ENCODE measurements around the gene METTL21C. TPM values are rescaled to one million over a fixed set of nuclear protein-coding genes. Genes with fewer than 3 reads are reported as not detected.

Gene METTL21C
- total and polyA plus RNA-seq, 7 experiments from 2014 or later: not detected

- Histone ChIP-seq H3K4me3 (ENCODE audit: low read length) (no peak overlapping the region), H3K36me3 (ENCODE audit: control insufficient read depth in 2 of 3, insufficient read depth in 3 of 3, low read length in 3 of 3) (no peaks in the 10 kb centered on the region), H3K27ac (ENCODE audit: low read depth, low read length) (no peak overlapping the region), H3K9me3 (ENCODE audit: control insufficient read depth in 2 of 3, low read length in 3 of 3) (no peaks in the 10 kb centered on the region), H3K27me3 (ENCODE audit: control insufficient read depth in 2 of 2, insufficient read depth in 2 of 2, low read length in 2 of 2) (no peaks in the 10 kb centered on the region), H3K4me1 (ENCODE audit: control insufficient read depth in 2 of 2, insufficient read depth in 2 of 2, low read length in 2 of 2) (no peaks in the 10 kb centered on the region)
- ATAC-seq: peak; percentile 69
- peaks cover 0 to 4% (median 0%) of the 10 kb centered on the region in 11 donors for H3K9me3 Mint-ChIP-seq
- CTCF ChIA-PET: no interaction called here
- peaks cover 0 to 2% (median 0%) of the 10 kb centered on the region in 7 donors for H3K4me1 Mint-ChIP-seq
- peak overlapping the region in 1 of 9 donors; percentile 35 for H3K27ac Mint-ChIP-seq
- H3K4me3 Mint-ChIP-seq: no peak overlapping the region
- peak in 1 of 9 donors; percentile 2 for DNase-seq
- POLR2A ChIA-PET: no interaction called here
- intact Hi-C loops (cut with micrococcal nuclease): no loop called here
- peaks cover 8 to 31% (median 26%) of the 10 kb centered on the region in 5 donors for H3K27me3 Mint-ChIP-seq
- peaks cover 0 to 7% (median 0%) of the 10 kb centered on the region in 5 donors for H3K36me3 Mint-ChIP-seq
These were observed 27.0 kb upstream of the METTL21C start for GRCh38 chr13:102721800-102722231.

GRCh38 chr13:102718746-102719145 lies 23.9 kb upstream of the METTL21C start:
- no peak for DNase-seq
- no peak overlapping the region for H3K4me3 ChIP-seq (ENCODE audit: low read length)
- Mint-ChIP-seq H3K27me3 (peaks cover 4 to 31% (median 9%) of the 10 kb centered on the region in 5 donors), H3K4me3 (no peak overlapping the region), H3K27ac (no peak overlapping the region), H3K9me3 (peaks cover 0 to 1% (median 0%) of the 10 kb centered on the region in 11 donors), H3K36me3 (peaks cover 0 to 7% (median 0%) of the 10 kb centered on the region in 5 donors), H3K4me1 (no peaks in the 10 kb centered on the region)
- no peaks in the 10 kb centered on the region for H3K36me3 ChIP-seq (ENCODE audit: control insufficient read depth in 2 of 3, insufficient read depth in 3 of 3, low read length in 3 of 3)
- ATAC-seq: no peak
- ChIA-PET POLR2A (no interaction called here), CTCF (no interaction called here)
- no peaks in the 10 kb centered on the region for H3K9me3 ChIP-seq (ENCODE audit: control insufficient read depth in 2 of 3, low read length in 3 of 3)
- intact Hi-C loops (cut with micrococcal nuclease): no loop called here
- H3K27ac ChIP-seq (ENCODE audit: low read depth, low read length): no peak overlapping the region
- H3K27me3 ChIP-seq (ENCODE audit: control insufficient read depth in 2 of 2, insufficient read depth in 2 of 2, low read length in 2 of 2): no peaks in the 10 kb centered on the region
- no peaks in the 10 kb centered on the region for H3K4me1 ChIP-seq (ENCODE audit: control insufficient read depth in 2 of 2, insufficient read depth in 2 of 2, low read length in 2 of 2)

- Histone ChIP-seq H3K27me3 (ENCODE audit: control insufficient read depth in 2 of 2, insufficient read depth in 2 of 2, low read length in 2 of 2) (no peaks in the 10 kb centered on the region), H3K4me1 (ENCODE audit: control insufficient read depth in 2 of 2, insufficient read depth in 2 of 2, low read length in 2 of 2) (no peaks in the 10 kb centered on the region), H3K27ac (ENCODE audit: low read depth, low read length) (no peak overlapping the region), H3K4me3 (ENCODE audit: low read length) (no peak overlapping the region), H3K9me3 (ENCODE audit: control insufficient read depth in 2 of 3, low read length in 3 of 3) (no peaks in the 10 kb centered on the region), H3K36me3 (ENCODE audit: control insufficient read depth in 2 of 3, insufficient read depth in 3 of 3, low read length in 3 of 3) (no peaks in the 10 kb centered on the region)
- no peaks in the 10 kb centered on the region for H3K4me1 Mint-ChIP-seq
- no peak overlapping the region for H3K27ac Mint-ChIP-seq
- POLR2A ChIA-PET: no interaction called here
- intact Hi-C loops (cut with micrococcal nuclease): no loop called here
- peaks cover 0 to 3% (median 0%) of the 10 kb centered on the region in 11 donors for H3K9me3 Mint-ChIP-seq
- H3K4me3 Mint-ChIP-seq: no peak overlapping the region
- no peak for DNase-seq
- H3K27me3 Mint-ChIP-seq: peaks cover 9 to 15% (median 10%) of the 10 kb centered on the region in 5 donors
- CTCF ChIA-PET: no interaction called here
- ATAC-seq: no peak
- no peaks in the 10 kb centered on the region for H3K36me3 Mint-ChIP-seq
These were observed 20.6 kb upstream of the METTL21C start for GRCh38 chr13:102715447-102715846.

- no peak for DNase-seq
- Mint-ChIP-seq H3K4me3 (no peak overlapping the region), H3K27ac (no peak overlapping the region), H3K9me3 (peaks cover 0 to 17% (median 5%) of the 10 kb centered on the region in 11 donors), H3K36me3 (no peaks in the 10 kb centered on the region), H3K27me3 (peaks cover 4 to 28% (median 19%) of the 10 kb centered on the region in 5 donors), H3K4me1 (no peaks in the 10 kb centered on the region)
- H3K4me1 ChIP-seq (ENCODE audit: control insufficient read depth in 2 of 2, insufficient read depth in 2 of 2, low read length in 2 of 2): no peaks in the 10 kb centered on the region
- no peak for ATAC-seq
- H3K4me3 ChIP-seq (ENCODE audit: low read length): no peak overlapping the region
- H3K27me3 ChIP-seq (ENCODE audit: control insufficient read depth in 2 of 2, insufficient read depth in 2 of 2, low read length in 2 of 2): no peaks in the 10 kb centered on the region
- ChIA-PET CTCF (no interaction called here), POLR2A (no interaction called here)
- H3K27ac ChIP-seq (ENCODE audit: low read depth, low read length): no peak overlapping the region
- peaks cover 0 to 4% (median 0%) of the 10 kb centered on the region in 3 experiments for H3K9me3 ChIP-seq (ENCODE audit: control insufficient read depth in 2 of 3, low read length in 3 of 3)
- intact Hi-C loops (cut with micrococcal nuclease): no loop called here
- no peaks in the 10 kb centered on the region for H3K36me3 ChIP-seq (ENCODE audit: control insufficient read depth in 2 of 3, insufficient read depth in 3 of 3, low read length in 3 of 3)
These were observed 15.4 kb upstream of the METTL21C start for GRCh38 chr13:102710261-102710679.

- no peak for DNase-seq
- peaks cover 4 to 30% (median 21%) of the 10 kb centered on the region in 5 donors for H3K27me3 Mint-ChIP-seq
- H3K4me1 Mint-ChIP-seq: no peaks in the 10 kb centered on the region
- H3K9me3 ChIP-seq (ENCODE audit: control insufficient read depth in 2 of 3, low read length in 3 of 3): peaks cover 0 to 4% (median 0%) of the 10 kb centered on the region in 3 experiments
- intact Hi-C loops (cut with micrococcal nuclease): no loop called here
- ChIA-PET CTCF (no interaction called here), POLR2A (no interaction called here)
- no peak overlapping the region for H3K4me3 ChIP-seq (ENCODE audit: low read length)
- no peaks in the 10 kb centered on the region for H3K36me3 ChIP-seq (ENCODE audit: control insufficient read depth in 2 of 3, insufficient read depth in 3 of 3, low read length in 3 of 3)
- no peaks in the 10 kb centered on the region for H3K4me1 ChIP-seq (ENCODE audit: control insufficient read depth in 2 of 2, insufficient read depth in 2 of 2, low read length in 2 of 2)
- peaks cover 0 to 17% (median 5%) of the 10 kb centered on the region in 11 donors for H3K9me3 Mint-ChIP-seq
- H3K27ac Mint-ChIP-seq: no peak overlapping the region
- no peaks in the 10 kb centered on the region for H3K27me3 ChIP-seq (ENCODE audit: control insufficient read depth in 2 of 2, insufficient read depth in 2 of 2, low read length in 2 of 2)
- H3K27ac ChIP-seq (ENCODE audit: low read depth, low read length): no peak overlapping the region
- H3K36me3 Mint-ChIP-seq: no peaks in the 10 kb centered on the region
- no peak for ATAC-seq
- no peak overlapping the region for H3K4me3 Mint-ChIP-seq
These were observed 14.7 kb upstream of the METTL21C start for GRCh38 chr13:102709536-102709935.

- ChIA-PET CTCF (no interaction called here), POLR2A (no interaction called here)
- no peaks in the 10 kb centered on the region for H3K36me3 ChIP-seq (ENCODE audit: control insufficient read depth in 2 of 3, insufficient read depth in 3 of 3, low read length in 3 of 3)
- H3K27me3 ChIP-seq (ENCODE audit: control insufficient read depth in 2 of 2, insufficient read depth in 2 of 2, low read length in 2 of 2): no peaks in the 10 kb centered on the region
- H3K27ac ChIP-seq (ENCODE audit: low read depth, low read length): no peak overlapping the region
- Mint-ChIP-seq H3K36me3 (no peaks in the 10 kb centered on the region), H3K4me3 (no peak overlapping the region), H3K27me3 (peaks cover 4 to 33% (median 21%) of the 10 kb centered on the region in 5 donors), H3K27ac (no peak overlapping the region), H3K4me1 (no peaks in the 10 kb centered on the region), H3K9me3 (peaks cover 0 to 17% (median 5%) of the 10 kb centered on the region in 11 donors)
- H3K4me3 ChIP-seq (ENCODE audit: low read length): no peak overlapping the region
- peaks cover 0 to 4% (median 0%) of the 10 kb centered on the region in 3 experiments for H3K9me3 ChIP-seq (ENCODE audit: control insufficient read depth in 2 of 3, low read length in 3 of 3)
- H3K4me1 ChIP-seq (ENCODE audit: control insufficient read depth in 2 of 2, insufficient read depth in 2 of 2, low read length in 2 of 2): no peaks in the 10 kb centered on the region
- intact Hi-C loops (cut with micrococcal nuclease): no loop called here
- ATAC-seq (no peak), DNase-seq (no peak)
These were observed 14.1 kb upstream of the METTL21C start for GRCh38 chr13:102708991-102709390.

- CTCF ChIA-PET: no interaction called here
- H3K27me3 Mint-ChIP-seq: peaks cover 4 to 39% (median 17%) of the 10 kb centered on the region in 5 donors
- Histone ChIP-seq H3K27ac (ENCODE audit: low read depth, low read length) (no peak overlapping the region), H3K4me3 (ENCODE audit: low read length) (no peak overlapping the region), H3K27me3 (ENCODE audit: control insufficient read depth in 2 of 2, insufficient read depth in 2 of 2, low read length in 2 of 2) (no peaks in the 10 kb centered on the region), H3K9me3 (ENCODE audit: control insufficient read depth in 2 of 3, low read length in 3 of 3) (peaks cover 0 to 4% (median 0%) of the 10 kb centered on the region in 3 experiments), H3K36me3 (ENCODE audit: control insufficient read depth in 2 of 3, insufficient read depth in 3 of 3, low read length in 3 of 3) (no peaks in the 10 kb centered on the region), H3K4me1 (ENCODE audit: control insufficient read depth in 2 of 2, insufficient read depth in 2 of 2, low read length in 2 of 2) (no peaks in the 10 kb centered on the region)
- H3K4me3 Mint-ChIP-seq: no peak overlapping the region
- H3K36me3 Mint-ChIP-seq: no peaks in the 10 kb centered on the region
- no peak overlapping the region for H3K27ac Mint-ChIP-seq
- H3K4me1 Mint-ChIP-seq: no peaks in the 10 kb centered on the region
- POLR2A ChIA-PET: no interaction called here
- DNase-seq (no peak), ATAC-seq (no peak)
- peaks cover 0 to 17% (median 5%) of the 10 kb centered on the region in 11 donors for H3K9me3 Mint-ChIP-seq
- intact Hi-C loops (cut with micrococcal nuclease): no loop called here
These were observed 13.4 kb upstream of the METTL21C start for GRCh38 chr13:102708211-102708610.

Data from naive thymus-derived CD4-positive, alpha-beta T cell (primary cell).